HG03575 (cell line): ENCODE results near the gene RBMS1.

Source experiments
- ATAC-seq: cut with Tn5 transposase; IDR thresholded peaks from one replicate; pipeline ENCODE4 v1.9.1; 2021; ENCODE audit not compliant: unreplicated experiment, insufficient number of reproducible peaks, low FRiP score; ENCODE audit errors: extremely low read depth

RBMS1 gene

DNA sequence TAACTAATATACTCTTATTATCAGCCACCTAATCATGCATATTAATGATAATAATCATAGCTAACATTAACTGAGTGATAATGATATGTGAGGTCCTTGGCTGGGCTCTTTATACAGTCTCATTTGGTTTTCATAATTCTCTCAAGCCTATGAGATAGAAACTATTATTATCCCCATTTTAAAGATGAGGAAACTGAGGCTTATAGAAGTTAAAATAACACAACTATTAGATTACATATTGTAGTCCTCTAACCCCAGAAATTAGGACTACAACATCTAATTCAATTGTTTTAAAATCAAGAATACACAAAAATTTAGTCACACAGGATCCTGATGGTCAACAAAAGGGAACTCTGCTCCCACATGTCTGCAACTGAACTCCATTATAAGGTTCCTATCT lies 209.9 kb downstream of the RBMS1 start:
- ATAC-seq = no peak

DNA sequence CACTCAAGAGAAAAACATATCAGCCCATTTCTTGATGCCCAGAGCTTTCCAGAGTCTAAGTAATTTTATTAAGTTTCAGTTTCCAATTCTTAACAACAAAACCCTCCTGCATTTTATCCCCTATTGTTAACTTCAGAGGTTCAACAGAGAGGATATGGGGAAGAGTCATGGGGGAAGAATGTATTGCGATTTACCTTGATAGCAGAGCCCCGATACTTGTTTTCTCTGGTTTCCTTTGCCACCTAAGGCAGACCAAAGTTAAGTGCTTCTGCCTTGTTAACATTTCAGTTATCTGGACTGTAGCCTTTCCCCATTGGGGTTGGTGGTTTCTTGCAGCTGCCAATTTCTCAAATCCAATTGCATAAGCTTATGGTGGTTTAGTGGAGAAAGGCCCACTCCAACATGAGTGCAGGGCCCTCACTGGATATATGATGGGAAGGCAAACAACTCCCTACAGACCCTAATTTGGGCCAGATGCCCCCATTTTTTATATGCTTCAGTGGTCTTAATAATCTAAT lies 211.5 kb downstream of the RBMS1 start:
- no peak for ATAC-seq

DNA sequence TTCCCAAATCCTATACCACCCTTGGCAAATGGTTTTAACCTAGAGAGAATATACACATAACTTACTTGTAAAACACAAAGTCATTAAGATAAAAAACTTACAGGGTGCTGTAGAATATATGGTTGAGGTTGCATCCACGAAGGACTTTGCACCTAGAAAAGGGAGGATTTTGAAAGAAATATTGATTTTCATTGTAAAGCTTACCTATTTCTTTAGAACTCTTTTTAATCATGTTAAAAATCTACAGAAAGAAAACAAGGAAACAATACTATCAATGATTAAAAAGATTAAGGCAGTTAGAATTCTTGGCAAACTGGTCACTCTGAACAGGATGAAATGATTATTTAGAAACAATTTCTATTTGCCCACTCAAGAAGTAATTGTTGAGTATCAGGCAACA lies 212.4 kb downstream of the RBMS1 start:
- no peak for ATAC-seq

DNA sequence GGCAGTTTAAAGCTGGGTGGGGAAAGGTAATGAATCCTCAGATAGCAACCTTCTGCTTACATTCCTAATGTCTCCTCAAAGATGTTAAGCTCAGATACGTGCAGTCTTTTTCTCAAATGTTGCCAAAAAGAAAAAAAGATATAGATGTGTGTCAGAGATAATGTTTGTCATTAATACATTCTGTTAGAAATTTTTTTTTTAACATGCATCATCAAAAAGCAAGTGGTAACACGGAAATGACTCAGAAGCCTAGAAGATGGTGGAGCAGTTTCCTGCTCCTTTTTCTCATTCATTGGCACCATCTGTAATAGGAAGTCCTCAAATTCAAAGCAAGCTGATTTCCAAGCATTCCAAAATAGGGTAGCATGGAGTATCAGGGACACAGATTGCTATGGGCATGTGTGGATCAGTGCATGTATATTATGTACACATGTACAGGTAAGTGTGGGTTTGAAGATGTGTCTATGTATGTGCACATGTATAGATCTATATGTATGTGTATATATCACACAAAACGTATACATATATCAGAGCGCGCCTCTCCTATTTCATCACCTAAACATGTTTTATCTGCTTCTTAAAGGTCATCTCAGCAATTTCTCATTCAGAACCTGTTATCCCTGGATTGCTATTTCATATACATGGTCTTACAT lies 213.7 kb downstream of the RBMS1 start:
- ATAC-seq = no peak

DNA sequence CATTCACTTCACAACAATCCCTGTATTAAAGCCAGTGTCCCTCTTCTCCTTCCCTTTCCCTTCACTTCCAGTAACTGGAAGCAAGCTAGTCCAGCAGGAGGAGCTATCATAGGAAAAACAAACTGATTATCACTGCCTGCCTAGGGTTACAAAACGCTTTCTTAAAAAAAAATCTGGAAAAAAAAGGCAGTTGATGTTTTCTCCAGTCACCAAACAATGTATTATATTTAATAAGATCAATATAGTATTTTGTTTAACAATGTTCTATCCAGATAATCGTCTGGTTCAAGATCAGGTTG lies 214.8 kb downstream of the RBMS1 start:
- ATAC-seq = no peak

DNA sequence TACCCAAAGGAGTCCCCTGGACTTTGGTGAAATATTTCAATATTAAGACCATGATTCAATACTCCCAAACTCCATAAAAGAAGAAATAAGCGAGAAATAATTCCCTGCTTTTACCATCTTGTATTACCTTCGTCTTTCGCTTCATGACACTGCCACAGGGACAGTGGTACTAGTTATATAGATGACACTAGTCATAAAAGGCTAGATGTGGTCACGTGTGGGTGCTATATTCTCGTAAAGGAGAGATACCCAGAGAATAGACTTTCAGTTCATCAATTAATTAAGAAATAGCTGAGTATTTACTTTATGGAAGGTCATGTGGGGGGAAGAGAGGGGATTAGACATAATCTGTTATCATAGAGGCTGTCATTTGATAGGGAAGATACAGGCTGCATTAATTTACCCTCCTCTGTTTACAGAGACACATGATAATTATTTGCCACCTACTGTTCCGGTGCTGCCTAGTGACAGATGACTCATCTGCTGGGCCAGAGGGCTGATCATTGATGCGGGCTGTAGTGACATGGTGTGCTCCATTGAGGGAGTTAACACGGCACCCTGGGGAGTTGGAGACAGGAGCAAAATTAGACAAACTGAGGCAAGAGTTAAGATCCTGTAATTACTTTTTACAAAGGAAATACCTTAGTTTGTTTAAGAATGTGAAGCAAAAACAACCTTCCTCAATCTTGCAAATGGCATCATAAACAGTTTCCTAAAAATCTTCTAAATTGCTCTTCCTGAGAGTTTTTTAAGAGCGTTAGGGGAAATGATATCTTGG lies 215.3 kb downstream of the RBMS1 start:
- no peak for ATAC-seq

DNA sequence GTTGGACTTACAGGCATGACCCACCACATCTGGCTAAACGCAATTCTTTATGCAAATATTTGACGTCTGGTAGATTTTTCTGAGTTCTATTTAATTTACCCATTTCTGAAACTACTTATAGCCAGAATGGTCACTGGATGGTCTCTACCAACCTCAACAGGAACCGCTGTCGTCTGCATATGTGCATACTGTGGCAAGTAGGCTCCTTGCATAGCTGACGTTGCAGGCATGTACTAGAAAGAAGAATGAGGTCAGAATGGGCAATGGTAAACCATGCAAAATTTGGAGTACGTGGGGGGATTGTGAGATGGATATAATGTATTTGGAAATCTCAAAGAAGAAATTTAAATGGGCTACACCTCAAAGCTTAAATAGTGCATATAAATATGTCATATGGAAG lies 216.5 kb downstream of the RBMS1 start:
- no peak for ATAC-seq

DNA sequence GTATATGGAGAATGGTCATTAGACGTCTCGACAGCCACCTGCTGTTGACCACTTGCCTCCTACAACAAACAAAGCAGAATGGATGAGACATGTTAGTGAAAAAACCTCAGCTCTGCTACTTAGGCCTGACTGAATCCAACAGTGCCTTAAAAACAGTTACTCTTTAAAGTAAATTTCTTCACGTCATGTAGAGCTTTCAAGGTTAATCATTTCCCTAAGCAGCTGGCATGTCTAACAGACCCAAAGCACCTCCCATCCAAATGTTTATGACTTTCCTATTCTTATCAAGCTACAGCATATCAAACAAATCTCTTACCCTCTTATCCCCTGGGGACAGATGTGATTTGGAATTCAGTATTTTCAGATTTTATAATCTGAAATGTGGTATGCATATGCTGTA lies 218.0 kb downstream of the RBMS1 start:
- ATAC-seq = no peak

DNA sequence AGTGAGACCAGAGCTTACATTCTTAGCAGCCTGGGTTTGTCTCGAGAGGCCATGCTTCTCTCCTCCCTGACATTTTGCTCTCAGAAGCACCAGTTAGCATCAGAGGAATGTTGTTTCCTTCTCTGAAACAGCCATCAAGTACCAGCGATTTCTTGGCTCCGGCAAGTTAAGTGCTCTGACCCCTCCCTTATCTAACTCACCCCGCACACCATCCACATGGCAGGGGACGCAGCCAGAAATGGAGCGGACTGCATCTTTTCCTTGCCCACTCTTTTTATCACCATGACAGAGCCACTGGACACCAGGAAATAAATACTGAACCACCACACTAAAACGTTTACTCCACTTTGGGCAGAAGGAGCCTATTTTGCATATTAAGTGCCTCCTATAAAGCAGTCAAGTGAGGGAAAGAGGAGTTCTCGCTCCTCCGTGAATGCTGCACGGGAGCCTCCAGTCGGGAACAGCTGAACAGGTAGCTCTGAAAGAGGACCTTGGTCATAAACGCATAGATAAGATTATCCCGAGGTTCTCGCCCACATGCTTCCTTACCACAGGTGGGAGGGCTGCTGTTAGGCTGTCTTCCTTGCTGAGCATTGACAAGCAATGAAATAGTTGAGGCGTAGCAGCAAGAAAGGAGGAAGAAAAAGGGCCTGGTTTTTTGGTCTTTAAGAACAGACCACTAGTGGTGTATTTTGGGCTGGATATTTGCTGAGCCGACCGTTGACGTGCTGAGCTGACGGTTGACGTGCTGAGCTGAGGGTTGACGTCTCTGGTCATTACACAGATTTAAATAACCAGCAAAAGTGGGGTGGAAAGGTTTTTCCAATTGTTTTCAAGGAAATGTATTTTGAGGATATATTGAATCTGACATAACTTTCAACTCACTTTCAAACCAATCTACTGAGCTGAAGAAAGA lies 222.2 kb downstream of the RBMS1 start:
- ATAC-seq = no peak

DNA sequence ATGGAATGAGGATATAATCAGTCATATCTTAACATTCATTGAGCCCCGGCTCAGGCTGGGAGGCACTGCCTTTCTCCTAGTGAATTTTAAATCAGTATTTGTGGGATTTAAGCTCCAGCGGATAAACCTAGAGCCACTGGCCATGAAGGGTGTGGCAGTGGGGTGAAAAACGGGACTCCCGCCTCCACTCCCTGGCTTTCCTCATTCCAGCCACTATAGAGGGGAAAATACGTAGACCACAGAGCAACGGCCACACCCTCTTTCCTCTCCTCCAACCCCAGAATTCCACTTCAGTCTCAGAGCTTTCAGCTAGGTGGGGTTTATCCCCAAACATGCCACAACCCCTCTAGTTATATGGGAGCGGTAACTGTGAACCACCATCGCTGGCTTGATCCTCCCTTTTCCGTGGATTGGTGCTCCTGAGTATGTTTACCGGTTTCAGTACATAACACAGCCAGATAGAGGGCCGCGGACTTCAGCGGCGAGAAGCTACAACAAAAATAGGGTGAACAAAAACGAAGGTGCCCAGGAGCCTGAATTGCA lies 223.0 kb downstream of the RBMS1 start:
- ATAC-seq = no peak

DNA sequence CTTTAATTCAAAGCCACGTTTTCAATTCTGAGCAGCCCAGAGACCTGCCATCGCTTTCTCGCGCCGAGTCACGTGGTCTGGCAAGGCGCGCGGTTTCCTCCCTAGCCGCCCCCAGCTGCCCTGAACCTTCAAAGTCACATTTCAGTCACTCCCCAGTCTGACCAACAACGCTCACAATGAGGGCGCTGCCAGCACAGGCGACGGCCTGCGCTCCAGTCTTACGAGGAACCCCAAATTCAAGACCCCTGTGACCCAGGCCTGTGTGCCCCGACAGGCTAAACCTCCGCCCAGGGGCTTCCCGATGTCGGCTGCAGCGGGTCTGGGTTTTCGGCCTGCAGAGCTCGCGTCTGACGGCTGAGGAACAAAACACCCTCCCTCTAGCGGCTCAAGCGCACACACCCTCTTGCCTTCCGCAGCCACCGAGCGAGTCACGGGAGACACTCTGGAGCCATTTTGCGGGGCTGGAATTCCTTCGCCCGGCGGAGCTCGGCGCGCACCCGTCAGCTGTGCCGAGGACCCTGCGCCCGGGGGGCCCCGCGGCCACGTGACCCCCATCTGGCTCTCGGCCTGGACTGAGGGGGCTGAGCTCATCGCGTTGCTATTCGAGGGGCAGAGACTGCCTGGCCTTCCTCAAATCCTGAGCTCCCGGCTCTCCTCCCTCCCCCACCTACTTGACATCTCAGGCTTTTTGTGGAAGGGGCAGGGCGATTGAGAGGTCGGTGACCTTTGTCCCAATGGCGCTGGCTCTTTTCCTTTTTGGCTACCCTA lies 223.6 kb downstream of the RBMS1 start:
- peak; percentile 74 for ATAC-seq

DNA sequence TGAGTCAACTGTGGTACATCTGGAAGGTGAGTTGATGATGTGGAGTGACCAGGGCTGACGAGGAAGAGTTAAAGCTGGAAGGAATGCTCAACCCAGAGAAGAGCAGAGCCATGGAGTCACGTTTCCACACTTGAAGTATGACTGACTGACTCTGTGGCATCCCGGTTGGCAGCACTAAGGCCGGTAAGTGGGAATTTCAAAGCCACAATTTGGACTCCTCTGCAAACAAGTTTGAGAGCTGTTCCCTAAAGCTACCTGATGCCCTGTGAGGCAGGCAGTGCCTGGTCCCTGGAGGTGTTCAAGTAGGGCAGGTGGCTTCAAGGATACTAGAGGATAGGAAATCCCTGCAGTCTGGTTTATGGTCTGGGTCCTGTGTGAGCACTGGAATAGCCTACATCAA lies 224.2 kb downstream of the RBMS1 start:
- no peak for ATAC-seq

DNA sequence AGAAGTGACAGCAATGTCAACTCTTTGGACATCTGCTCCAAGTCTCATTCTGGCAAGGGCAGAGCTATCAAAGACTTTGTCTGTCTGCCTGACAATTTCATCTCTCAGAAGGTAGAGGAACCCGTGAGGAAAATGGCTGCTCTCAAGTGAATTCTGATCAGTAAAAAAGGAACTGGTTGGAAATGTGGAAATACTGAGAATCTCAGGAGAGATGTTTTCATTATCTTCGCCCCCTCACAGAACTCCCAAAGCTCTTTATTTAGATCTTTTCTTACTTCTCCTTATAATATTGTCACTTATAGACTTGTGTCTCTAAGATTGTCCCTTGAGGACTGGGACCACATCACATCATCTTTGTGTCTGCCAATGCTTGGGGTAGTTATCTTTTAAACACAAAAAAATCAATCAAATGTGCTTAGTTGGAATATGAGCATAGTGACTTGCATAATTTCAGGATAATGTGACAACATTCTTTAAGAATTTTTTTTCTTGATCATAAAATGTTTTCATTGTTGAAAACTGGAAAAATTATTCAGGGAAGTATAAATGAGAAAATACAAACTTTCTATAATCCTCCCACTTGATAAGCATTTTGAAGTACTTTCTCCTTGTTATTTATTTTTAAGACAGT lies 225.3 kb downstream of the RBMS1 start:
- ATAC-seq = no peak

DNA sequence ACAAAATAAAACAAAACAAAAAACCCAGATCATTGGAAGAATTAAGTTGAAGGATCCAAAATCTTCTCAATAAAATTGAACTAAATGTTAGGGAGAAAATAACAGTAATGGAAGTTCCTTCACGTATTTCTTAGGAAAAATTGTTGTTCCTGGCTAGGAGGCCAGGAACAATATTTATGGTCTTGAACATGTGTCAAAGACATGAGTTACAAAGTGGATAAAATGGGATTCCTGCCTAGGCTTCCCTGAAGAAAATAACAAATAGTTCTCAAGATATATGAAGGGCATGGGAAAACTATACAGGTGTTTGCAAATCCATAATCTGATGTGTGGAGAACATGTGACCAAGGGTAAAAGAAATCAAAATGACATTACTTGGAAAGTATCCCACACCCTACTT lies 225.9 kb downstream of the RBMS1 start:
- no peak for ATAC-seq

DNA sequence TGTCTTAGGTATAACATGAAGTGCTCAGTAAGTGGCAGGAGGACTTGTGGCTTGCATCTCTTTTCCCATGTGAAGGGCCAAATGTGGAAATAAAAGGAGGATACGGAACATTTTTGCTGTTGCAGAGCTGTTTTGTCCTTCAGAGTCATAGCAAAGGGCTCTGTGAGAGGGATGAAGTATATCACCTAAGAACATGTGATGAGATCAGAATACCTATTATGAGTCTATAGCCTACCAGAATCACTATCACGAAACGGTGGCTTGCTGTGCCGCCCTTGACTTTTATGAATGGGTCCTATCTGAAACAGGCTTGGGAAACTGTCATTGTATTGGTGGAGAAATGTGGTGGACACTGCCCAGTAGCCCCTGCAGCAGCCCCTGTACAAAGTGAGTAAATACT lies 226.6 kb downstream of the RBMS1 start:
- ATAC-seq = no peak

DNA sequence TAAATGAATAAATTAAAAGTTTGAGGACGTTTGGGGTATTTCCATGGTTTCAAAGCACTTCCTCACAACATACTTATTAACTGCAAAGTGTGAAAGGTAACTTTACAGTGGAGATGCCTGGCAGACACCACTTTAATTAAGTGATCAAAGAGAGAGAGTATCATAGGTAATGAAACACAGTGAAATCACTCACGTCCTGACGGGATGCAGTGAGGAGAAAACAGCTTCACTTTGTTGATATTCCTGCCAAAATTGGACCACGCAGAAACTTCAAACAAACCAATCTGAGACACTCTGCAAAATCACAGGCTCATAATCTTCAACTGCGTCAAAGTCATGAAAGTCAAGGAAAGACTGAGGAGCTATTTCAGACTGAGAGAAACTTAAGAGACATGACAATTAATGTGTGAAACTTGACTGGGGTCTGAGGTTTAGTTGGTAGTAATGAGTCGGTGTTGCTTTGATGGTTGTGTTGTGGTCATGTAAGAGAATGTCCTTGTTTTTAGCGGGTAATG lies 227.5 kb downstream of the RBMS1 start:
- ATAC-seq = no peak

DNA sequence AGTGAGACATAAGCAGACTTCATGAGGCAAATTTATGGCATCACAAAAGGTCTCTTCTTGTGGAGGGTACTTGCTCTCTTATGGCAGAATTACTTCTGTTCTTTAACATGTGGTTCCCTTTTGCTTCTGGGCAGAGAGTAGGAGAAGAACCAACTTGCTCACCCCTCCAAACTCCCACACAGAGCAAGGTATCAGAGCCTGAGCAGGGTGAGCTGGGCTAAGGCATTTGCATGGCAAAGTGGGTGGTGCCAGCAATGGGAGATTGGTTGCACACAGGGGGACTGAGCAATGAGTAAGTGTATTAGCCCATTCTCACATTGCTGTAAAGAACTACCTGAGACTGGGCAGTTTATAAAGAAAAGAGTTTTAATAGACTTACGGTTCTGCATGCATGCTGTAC lies 229.3 kb downstream of the RBMS1 start:
- ATAC-seq = no peak

DNA sequence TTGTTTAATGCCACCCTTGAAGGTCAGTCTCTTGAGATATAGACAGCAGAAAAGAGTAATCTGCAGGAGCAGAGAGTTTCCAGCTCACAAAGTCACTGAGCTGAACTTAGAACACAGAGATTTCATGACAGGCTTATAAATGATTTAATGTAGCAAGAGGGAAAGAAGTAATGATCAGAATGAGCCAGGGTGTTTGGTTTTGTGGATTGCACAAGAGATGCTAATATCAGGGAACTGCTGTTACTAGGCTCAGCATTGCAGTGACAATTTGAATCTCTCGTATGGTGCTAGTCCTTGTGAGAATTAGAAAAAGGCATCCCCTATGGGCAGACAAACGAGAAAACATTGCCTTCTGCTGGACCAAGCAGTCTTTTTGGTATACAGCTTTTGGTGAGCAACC lies 231.9 kb downstream of the RBMS1 start:
- ATAC-seq = no peak
